HG02885 (cell line): ENCODE data around the gene FKBP11.
A peak's percentile ranks its signal among the peaks of the same experiment; 100 is the strongest.

Experiments used
- ATAC-seq: cut with Tn5 transposase; IDR thresholded peaks from one replicate; pipeline ENCODE4 v1.9.1; 2021; ENCODE audit warnings: mild to moderate bottlenecking; ENCODE audit not compliant: unreplicated experiment, poor library complexity

Gene FKBP11

DNA sequence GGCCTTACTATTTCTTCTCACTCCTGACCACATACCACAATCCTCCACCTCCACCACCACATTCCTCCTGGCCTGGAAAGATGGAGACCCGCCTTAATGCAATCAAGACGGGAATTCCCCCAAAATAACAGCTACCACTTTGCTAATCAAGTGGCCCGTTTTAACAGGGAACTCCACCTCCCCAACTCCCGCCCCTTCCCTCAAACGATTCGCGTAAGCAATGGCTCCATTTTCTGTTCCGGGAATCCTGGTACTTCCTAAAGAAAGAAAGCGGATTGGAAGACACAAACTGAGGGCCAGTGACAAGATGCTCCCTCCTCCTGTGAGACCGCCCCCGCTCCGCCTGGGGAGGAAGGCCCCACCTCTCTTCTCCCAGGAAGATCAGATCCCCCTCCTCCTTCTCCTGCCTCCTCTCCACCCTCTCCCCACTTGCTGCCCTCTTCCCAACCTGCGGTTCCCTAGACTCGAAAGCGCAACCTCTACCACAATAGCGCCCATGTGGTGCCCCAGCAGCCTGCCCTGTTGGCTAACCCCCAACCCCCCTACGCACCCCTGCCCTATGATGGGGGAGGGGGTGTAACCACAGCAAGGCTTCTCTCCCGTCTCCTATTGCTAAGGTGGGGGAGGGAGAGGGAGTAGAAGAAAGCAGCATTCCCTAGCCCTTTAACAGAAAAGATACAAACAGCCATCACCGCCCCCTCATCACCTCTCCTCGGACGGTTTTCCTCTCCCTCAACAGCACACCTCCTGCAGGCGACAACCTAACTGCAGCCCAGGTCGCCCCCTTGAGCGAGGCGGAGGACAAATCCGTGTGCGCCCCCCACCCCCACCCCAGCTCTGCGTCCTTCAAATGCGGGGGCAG, 31.2 kb upstream of the FKBP11 start:
- no peak for ATAC-seq

DNA sequence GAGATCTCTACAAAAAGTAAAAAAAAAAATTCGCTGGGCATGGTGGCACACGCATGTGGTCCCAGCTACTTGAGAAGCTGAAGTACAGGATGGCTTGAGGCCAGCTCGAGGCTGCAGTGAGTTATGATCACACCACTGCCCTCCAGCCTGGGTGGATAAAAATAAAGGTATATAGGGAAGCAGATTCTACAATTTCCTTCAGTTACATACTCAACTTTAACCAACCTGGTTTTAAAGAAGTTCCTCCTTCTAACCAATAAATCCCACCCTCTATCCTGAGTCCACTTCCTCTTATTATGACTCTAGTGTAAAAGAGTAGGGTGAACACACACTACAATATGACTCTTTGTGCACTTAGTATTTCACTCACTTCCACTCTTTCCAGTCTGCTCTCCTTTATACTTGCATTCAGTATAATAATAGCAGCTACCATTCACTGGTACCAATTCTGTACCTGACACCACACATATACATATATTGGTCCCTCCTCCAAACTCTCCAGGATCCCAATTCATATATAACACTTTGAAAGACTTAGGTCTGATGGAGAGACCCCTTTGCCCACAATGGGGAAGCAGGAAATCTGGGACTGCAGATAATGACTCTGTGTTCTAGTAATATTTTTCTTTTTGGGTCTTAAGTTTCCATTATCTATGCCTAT, 29.7 kb upstream of the FKBP11 start:
- ATAC-seq: no peak

DNA sequence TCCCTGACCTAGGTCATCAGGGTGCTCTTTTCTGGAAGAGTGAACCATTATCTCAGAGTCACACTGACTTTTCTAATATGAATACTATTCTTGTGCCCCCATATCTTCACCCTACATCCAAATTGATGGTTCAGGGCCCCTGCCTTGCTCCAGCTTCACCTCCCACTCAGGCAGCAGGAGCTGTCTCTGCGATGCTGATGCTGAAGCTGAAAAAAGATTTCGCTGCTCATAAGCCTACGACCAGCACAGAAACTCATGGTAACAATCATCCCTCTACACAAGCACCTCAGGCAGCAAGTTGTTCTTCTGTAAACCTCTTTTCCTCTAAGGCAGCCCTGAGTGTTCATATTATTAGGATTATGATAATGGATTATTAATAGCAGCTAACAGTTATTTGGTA, 28.8 kb upstream of the FKBP11 start:
- ATAC-seq: no peak

DNA sequence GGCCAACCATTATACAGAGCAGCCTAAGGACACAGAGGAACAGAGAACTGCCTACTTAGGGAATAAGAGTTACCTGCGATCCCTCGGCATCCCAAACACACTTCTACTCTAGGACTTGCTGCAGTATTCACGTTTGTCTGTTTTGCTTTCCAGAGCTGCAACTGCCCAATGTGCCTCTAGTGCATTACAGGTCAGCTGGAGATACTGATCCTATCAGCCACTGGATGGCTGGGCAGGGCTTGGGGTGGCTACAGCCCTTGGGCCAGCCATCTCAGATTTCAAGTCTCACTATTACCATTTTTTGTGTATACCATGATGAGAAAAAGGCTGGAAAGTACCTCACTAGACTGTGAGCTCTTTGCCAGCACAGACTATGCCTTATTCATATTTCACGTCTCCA, 27.4 kb upstream of the FKBP11 start:
- no peak for ATAC-seq

DNA sequence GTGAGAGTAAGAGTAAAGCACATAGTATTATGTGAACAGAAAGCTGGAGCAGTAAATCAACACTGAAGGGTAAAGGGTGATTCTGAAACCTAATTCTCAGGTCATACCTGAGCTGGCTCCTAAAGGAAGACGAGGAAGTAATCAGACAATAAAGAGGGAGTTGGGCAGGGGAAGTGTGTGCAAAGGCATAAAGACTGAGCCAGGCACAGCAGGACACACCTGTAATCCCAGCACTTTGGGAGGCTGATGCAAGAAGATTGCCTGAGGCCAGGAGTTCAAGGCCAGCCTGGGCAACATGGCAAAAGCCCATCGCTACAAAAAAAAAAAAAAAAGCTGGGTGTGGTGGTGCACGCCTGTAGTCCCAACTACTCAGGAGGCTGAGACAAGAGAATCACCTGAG, 22.4 kb upstream of the FKBP11 start:
- ATAC-seq: no peak

DNA sequence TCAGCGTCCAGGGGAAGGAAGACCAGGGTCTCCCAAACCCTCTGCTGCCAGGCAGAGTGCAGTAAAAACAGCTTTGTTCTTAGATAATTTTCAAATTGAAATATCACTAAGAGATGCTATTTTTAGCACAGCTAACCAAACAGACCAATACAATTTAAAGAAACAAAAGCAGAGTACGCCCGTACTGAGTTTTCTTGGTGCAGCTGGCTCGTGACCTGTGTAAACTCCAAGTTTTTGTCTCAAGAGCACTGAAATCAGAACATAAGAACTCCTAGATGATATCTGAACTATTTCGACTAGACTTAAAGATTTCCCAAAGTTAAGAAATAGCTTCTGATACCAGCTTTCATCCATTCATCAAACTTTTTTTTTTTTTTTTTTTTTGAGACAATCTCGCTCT, 21.7 kb upstream of the FKBP11 start:
- ATAC-seq: no peak

DNA sequence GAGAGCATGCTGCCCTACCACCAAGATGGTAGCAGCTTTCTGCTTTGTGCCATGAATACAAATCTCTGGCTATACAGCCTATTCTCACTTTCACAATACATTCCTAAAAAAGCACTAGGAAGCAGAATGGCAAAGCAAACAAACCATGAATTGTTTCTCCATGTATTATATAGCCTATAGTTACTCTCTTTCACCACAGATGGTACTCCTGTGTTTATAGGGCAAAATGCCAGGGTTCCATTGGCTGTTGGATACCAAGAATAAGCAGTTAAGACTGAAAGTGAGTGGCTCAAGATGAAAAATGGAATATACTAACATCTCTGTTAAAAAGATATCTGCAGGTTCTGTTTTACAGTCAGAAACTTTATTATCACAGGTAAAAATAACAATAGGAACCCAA, 20.9 kb upstream of the FKBP11 start:
- no peak for ATAC-seq

DNA sequence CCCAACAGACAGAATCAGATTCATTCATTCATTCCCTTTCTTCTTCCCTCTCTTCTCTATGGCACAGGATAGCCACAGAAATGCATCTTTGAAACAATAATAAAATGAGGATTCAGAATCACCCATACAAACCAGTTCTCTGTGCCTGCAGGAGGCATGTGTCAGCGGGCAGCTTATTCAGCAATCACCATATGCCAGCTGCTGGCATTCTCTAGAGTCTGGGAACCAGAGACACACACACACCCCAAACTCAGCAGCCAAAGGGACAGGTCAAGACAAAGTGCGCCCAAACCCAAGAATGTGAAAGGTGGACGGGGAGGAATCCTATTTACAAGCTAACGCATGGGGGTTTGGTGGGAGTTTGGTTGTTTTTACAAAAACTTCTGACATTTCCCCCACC, 17.9 kb upstream of the FKBP11 start:
- ATAC-seq: no peak

DNA sequence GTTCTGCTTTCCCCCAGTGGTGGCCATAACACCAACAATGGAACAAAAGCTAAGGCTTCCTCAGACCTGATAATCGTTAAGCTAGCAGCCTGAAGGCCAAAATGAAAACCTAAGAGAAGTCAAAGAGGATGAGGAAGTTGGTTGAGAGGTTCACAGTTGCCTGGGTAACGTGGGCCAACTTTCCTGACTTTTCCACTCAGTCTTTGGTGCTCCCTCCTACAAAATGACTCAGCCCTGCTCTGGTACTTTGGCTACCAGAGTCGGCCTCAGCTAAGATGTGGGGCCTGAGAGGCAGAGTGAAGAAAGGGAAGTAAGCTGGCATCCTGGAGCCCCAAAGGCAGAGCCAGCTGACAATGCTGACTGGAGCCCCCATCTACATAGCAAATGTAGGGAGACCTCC, 14.9 kb upstream of the FKBP11 start:
- ATAC-seq: no peak

DNA sequence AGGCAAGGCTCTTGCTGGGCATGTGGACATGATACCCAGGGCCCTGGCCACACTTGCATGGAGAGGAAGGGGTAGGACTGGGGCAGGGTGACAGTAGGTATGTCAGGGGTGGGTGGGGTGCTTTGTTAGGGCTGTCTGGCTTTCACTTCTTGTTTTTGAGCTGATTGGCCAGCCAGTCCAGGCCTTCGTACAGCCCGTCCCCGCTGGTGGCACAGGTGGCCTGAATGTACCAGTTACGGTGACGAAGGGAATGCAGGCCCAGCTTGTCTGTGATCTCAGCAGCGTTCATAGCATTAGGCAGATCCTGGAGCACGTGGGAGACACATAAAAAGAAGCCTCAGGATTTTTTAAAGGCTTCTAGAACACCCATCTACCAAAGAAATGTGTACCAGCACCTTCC, 13.5 kb upstream of the FKBP11 start:
- no peak for ATAC-seq

DNA sequence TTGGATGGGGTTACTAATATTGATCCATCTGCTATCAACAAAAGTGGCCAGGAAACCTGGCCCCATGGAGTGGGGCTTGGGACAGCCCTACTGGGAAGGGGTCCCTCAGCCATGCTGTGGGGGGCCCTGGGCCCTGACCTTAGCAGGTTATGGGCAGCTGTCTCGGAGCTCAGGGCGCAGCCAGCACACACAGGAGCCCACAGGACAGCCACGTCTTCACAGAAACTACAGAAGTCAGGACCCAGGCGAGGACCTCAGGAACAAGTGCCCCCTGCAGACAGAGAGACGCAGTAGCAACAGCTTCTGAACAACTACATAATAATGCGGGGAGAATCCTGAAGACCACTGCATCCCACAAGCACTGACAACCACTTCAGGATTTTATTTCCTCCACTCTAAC, 11.9 kb upstream of the FKBP11 start:
- ATAC-seq: no peak

DNA sequence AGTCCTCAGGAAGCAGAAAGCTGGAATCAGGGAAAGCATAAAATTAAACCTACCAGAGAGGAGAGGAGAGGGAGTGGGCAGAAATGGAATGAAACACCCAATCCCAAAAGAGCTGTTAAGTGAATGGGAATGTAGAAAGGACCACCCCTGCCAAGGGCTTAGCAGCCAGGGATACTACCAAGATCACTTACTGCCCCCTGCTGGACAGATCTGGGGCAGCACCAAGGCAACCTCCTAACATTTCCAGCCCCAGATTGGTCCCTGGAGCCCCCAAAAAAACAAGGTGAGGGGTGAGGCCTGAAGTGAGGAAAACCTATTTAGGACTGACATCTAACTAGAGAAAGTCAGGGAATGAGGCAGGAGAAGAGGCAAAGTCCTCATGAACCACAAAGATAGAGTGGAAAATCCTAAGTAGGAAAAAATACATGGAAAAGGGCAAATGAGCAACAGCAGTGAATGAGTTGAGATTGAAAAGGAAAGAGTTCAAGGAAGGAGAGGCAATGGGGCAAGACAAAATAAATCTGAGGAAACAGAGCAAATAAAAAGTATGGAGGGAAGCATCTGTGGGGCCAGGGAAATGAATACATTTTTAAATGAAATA, 11.2 kb upstream of the FKBP11 start:
- ATAC-seq: no peak

DNA sequence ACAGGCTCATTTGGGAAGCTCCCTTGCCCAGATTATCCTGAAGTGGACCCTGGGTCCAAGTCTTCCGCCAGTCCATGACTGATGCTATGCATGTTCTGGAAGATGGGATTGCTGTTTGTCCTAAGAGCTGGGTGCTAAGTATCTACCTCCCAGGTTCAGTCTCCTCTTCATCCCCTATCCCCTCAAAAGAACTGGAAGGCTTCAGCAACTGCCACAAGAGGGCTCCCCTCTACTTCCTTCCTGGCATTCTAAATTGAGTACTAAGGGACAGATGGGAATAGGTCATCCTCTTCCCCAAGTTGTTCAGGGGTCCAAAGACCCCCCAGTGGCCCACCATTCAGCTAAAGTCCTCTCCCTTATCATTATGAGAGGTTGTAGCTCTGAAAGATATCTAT, 9.0 kb upstream of the FKBP11 start:
- ATAC-seq: no peak

DNA sequence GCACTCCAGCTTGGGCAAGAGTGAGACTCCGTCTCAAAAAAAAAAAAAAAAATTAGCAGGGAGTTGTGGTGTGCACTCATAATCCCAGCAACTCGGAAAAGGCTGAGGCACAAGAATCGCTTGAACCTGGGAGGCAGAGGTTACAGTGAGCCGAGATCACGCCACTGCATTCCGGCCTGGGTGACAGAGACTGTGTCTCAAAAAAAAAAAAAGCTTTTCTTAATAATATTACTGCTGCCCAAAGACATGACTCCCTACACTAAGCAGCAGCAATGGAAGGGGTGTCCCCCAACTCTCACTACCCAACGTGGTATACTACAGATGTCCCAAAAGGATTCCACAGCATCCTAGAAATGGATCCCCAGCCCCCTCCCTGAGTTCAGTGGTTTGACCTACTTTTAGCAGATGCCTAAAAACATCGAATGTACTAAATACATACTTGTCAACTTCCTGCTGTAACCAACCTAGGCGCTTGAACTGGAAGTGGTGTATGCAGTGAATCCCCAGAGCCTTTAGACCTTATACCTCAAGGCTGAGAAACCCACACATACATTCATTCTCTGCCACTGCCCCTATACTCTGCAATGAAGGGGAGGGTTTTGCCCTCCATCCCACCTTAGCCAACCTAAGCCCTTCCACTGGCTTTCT, 8.5 kb upstream of the FKBP11 start:
- ATAC-seq: no peak

DNA sequence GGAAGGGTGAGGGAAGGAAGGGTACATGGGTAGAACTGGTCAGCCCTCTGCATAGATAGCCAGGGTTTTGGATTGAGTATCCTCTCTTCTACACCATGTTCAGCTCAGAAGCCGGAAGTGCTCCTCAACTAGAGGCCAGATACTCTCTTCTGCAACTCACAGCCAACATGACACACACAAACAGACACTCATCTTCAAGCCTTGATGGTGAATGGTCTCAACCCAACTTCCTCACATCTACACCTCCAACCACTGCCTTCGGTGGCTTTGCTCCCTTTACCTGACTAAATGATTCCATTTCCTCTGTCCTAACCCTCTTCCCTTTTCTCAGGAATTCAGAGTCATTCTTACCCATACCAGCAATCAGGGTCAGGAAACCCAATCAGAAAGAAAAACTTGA, 7.6 kb upstream of the FKBP11 start:
- no peak for ATAC-seq

DNA sequence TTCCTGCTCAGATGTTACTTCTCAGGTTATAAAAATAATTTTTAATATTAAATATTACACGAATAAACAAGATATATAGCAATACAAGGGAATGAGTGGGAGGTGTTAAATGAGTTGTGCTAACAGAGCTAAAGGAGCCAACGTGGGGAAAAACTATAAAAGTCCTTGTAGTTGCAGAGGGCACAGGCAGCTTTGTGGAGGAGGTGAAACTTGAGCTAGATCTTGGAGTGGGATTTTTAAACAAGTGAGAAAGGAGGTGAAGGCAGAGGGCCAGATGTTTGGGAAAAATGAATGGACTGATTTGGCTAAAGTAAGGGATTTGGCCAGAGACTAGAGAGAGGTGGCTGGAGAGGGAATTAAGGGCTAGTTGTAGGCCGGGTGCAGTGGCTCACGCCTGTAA, 5.2 kb upstream of the FKBP11 start:
- ATAC-seq: no peak

DNA sequence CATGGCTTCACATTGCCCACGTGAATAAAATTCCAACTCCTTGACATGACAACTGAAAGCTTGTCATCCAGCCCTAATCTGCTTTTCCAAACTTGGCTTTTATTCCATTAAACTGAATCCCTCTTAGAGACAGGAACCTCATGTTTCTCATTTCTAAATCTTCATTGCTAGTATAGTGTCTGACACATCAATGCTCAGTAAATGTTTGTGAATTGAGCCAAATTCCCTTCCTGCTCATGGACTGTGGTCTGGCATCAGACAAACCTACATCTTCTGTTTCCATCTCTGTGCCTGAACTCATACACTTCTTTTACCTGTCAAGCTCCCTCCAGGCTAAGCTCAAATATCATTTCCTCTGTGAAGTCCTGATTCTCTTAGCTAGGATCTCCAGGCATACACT, 4.3 kb upstream of the FKBP11 start:
- ATAC-seq: no peak

DNA sequence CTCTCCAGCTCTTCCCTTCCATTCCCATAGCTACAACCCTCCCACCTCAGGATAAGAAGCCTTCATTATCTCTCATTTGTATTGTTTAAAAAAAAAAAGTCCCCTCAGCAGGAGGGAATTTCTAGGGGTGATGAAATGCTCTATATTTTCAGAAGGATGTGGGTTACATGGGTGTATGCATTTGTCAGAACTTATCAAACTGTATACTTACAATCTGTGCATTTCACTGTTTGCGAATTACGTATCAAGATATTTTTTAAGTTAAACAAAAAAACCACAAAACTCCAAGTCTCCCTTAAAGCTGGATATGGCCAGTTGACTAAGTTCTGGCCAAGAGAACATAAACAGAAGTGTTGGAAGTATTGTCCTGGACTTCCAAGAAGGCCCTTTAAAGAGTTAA, 2.0 kb upstream of the FKBP11 start:
- no peak for ATAC-seq

DNA sequence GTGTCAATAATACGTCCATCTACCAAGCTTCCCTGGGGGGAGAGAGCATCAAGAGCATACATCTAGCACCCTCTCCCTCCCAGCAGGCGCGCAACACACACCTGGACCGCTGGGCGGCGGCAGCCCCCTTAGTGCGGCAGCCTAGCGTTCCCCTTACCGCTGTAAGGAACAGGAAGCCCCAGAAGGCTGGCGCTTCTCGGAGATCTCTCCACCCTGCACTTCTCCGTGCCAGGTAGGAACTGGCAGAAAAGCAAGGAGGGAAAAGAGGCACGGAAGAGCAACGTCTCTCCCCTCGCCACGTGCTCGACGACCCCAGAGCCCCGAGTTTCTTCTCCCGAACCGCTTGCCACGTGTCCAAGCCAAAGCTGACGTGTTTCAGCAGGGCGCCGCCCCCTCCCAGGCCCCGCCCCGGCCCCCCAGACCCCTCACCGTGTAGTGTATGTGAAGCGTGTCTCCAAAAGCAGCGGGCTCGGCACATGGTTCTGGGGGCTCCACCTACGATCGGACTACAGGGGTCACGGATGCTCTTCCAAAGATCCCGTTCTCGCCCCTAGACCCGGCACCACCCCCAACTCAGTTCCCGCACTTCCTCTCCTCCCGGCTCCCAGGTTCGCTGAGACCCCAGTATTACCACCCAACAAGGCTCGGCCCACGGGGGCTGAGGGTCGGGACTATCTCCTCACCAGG, 532 bp downstream of the FKBP11 start:
- ATAC-seq: peak; percentile 81

DNA sequence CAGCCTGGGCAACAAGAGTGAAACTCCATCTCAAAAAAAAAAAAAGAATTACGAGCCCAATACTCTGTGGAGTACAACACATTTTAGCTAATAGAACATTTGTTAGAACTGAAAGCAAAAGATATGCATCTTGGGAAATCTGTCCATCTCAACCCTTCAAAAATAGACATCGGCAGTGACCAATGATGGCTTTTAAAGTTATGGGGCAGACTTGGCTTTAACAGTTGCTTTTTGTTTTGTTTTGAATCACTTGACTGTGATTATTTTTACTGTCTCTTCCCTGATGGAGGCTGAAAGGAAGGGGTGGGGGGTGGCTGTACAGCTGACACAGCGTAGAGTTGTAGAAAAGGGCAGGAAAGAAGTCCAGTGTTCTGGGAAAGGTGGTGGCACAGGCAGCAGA, 2.2 kb downstream of the FKBP11 start:
- ATAC-seq: no peak
